ENCODE data around the gene ADIPOR1.
"Not testable (repeated sequence)": the region's sequence is repeated elsewhere in the genome, so short reads cannot be mapped to it uniquely, and the experiment has no call there.

The ADIPOR1 gene

GRCh38 chr1:202938287-202938925 lies 19.7 kb downstream of the ADIPOR1 start:
- no peak for DNase-seq (ENCODE audit: low read depth in 2 of 2)

- DNase-seq (ENCODE audit: low read depth in 2 of 2), result not testable (repeated sequence)
Measured at GRCh38 chr1:202936409-202936808, 21.7 kb downstream of the ADIPOR1 start.

GRCh38 chr1:202935844-202936243 lies 22.3 kb downstream of the ADIPOR1 start:
- no peak for DNase-seq (ENCODE audit: low read depth in 2 of 2)

- DNase-seq (ENCODE audit: low read depth in 2 of 2), result no peak
Measured at GRCh38 chr1:202934755-202935154, 23.4 kb downstream of the ADIPOR1 start.

- no peak for DNase-seq (ENCODE audit: low read depth in 2 of 2)
Measured at GRCh38 chr1:202932476-202932875, 25.6 kb downstream of the ADIPOR1 start.

- DNase-seq (ENCODE audit: low read depth in 2 of 2), result peak; percentile 91 to 92
Measured at GRCh38 chr1:202926581-202927491, 31.3 kb downstream of the ADIPOR1 start, which contains the start of gene KLHL12. TSS of gene KLHL12 (minus strand) at chr1:202927234. CDS start at chr1:202925162, 2,072 bp downstream.

- no peak for DNase-seq (ENCODE audit: low read depth in 2 of 2)
Measured at GRCh38 chr1:202923533-202923932, 34.6 kb downstream of the ADIPOR1 start.

GRCh38 chr1:202919615-202920014 lies 38.5 kb downstream of the ADIPOR1 start:
- no peak for DNase-seq (ENCODE audit: low read depth in 2 of 2)

GRCh38 chr1:202915146-202915545 lies 43.0 kb downstream of the ADIPOR1 start:
- DNase-seq (ENCODE audit: low read depth in 2 of 2), result no peak

GRCh38 chr1:202912476-202912875 lies 45.6 kb downstream of the ADIPOR1 start:
- not testable (repeated sequence) for DNase-seq (ENCODE audit: low read depth in 2 of 2)

- no peak for DNase-seq (ENCODE audit: low read depth in 2 of 2)
Measured at GRCh38 chr1:202909494-202909893, 48.6 kb downstream of the ADIPOR1 start.

- DNase-seq (ENCODE audit: low read depth in 2 of 2), result no peak
Measured at GRCh38 chr1:202908998-202909397, 49.1 kb downstream of the ADIPOR1 start.

- DNase-seq (ENCODE audit: low read depth in 2 of 2), result no peak
Measured at GRCh38 chr1:202905331-202905730, 52.8 kb downstream of the ADIPOR1 start.

GRCh38 chr1:202903808-202904207 lies 54.3 kb downstream of the ADIPOR1 start:
- not testable (repeated sequence) for DNase-seq (ENCODE audit: low read depth in 2 of 2)

- no peak for DNase-seq (ENCODE audit: low read depth in 2 of 2)
Measured at GRCh38 chr1:202901555-202901954, 56.6 kb downstream of the ADIPOR1 start.

GRCh38 chr1:202892501-202892900 lies 65.6 kb downstream of the ADIPOR1 start:
- no peak for DNase-seq (ENCODE audit: low read depth in 2 of 2)
